Activated CD4-positive, alpha-beta T cell treated with anti-CD3 and anti-CD28 coated beads, Interleukin-2, Interleukin-4, amounts not matched to agents 100 ng/mL and 50 ng/mL, durations not matched to agents 16 hours and 8 hours (primary cell): ENCODE data around the gene LYL1.

Experiments
- DNase-seq: peaks from one replicate; pipeline ENCODE4 v3.0.0-alpha.2; 2020; ENCODE audit warnings: low spot score

The LYL1 gene

GRCh38 chr19:13073263-13073662 is 29.4 kb downstream of the LYL1 start:
- DNase-seq = no peak

- DNase-seq = no peak
These were observed 30.3 kb downstream of the LYL1 start for GRCh38 chr19:13072188-13072908.

- no peak for DNase-seq
These were observed 31.0 kb downstream of the LYL1 start for GRCh38 chr19:13071444-13072187.

- no peak for DNase-seq
These were observed 32.1 kb downstream of the LYL1 start for GRCh38 chr19:13070425-13071140.

- no peak for DNase-seq
These were observed 33.0 kb downstream of the LYL1 start for GRCh38 chr19:13069415-13070359.

GRCh38 chr19:13068085-13068846 is 34.4 kb downstream of the LYL1 start:
- DNase-seq = no peak

- no peak for DNase-seq
These were observed 35.5 kb downstream of the LYL1 start for GRCh38 chr19:13066933-13067807.

GRCh38 chr19:13066226-13066625 is 36.4 kb downstream of the LYL1 start:
- no peak for DNase-seq

- DNase-seq = no peak
These were observed 38.6 kb downstream of the LYL1 start for GRCh38 chr19:13064092-13064489.

- DNase-seq = no peak
These were observed 39.1 kb downstream of the LYL1 start for GRCh38 chr19:13063461-13064091.

GRCh38 chr19:13062317-13062716 is 40.3 kb downstream of the LYL1 start:
- no peak for DNase-seq

GRCh38 chr19:13060964-13061927 is 41.4 kb downstream of the LYL1 start:
- peak; percentile 75 for DNase-seq

- no peak for DNase-seq
These were observed 42.3 kb downstream of the LYL1 start for GRCh38 chr19:13060233-13060963.

- DNase-seq = no peak
These were observed 43.6 kb downstream of the LYL1 start for GRCh38 chr19:13058951-13059660.

- no peak for DNase-seq
These were observed 44.9 kb downstream of the LYL1 start for GRCh38 chr19:13057744-13058143.

GRCh38 chr19:13057147-13057572 is 45.5 kb downstream of the LYL1 start:
- no peak for DNase-seq
